ENCODE results near the gene CSTB.

The CSTB gene

DNA sequence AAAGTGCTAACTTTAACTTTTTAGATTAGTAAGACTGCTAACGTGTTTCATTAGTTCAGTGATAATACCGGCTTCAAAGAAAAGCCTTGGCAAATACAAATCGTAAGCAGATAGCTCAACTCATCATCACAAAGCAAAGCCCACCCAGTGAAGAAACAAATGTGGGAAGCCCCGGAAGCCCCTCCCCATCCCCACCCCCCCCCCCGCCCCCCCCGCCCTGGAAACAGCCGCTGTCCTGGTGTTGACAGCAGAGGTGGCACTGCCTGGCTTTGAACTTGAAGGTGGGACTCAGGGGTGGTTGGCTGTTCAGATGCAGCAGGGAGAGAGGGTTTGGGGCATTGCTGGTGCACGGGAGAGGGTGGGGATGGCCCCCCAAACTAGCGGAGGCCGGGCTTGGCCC is 43.0 kb downstream of the CSTB start:
- Histone ChIP-seq H2AFZ (ENCODE audit: low read length) (no peak overlapping the region), H3K27me3 (ENCODE audit: insufficient read depth, low read length, poor library complexity, severe bottlenecking) (no peaks in the 10 kb centered on the region), H3K9me3 (ENCODE audit: insufficient read depth, low read depth, low read length) (no peaks in the 10 kb centered on the region), H3K4me1 (ENCODE audit: insufficient read depth, low read length, poor library complexity, severe bottlenecking) (peaks cover 10% of the 10 kb centered on the region), H3K9ac (ENCODE audit: low read depth, low read length, poor library complexity, severe bottlenecking) (no peak overlapping the region), H3K9me2 (replicated peaks; ENCODE audit: low read depth, low read length) (no peaks in the 10 kb centered on the region), H3K4me3 (ENCODE audit: low read length, poor library complexity, severe bottlenecking) (no peak overlapping the region), H4K20me1 (ENCODE audit: insufficient read depth, low read length, poor library complexity, severe bottlenecking) (peaks cover 8% of the 10 kb centered on the region), H3K4me2 (ENCODE audit: low read depth, low read length, poor library complexity, severe bottlenecking) (no peak overlapping the region), H3K36me3 (ENCODE audit: insufficient read depth, low read length) (peaks cover 14% of the 10 kb centered on the region; the same call in 1 of the 2 replicates), H3K79me2 (ENCODE audit: insufficient read depth, low read length) (peaks cover 35% of the 10 kb centered on the region), H3F3A (ENCODE audit: low read depth) (no peaks in the 10 kb centered on the region)
- TF ChIP-seq EZH2phosphoT487 (IDR thresholded peaks at IDR 0.05; ENCODE audit: borderline replicate concordance) = no peak
- TF ChIP-seq, protein P1, sequence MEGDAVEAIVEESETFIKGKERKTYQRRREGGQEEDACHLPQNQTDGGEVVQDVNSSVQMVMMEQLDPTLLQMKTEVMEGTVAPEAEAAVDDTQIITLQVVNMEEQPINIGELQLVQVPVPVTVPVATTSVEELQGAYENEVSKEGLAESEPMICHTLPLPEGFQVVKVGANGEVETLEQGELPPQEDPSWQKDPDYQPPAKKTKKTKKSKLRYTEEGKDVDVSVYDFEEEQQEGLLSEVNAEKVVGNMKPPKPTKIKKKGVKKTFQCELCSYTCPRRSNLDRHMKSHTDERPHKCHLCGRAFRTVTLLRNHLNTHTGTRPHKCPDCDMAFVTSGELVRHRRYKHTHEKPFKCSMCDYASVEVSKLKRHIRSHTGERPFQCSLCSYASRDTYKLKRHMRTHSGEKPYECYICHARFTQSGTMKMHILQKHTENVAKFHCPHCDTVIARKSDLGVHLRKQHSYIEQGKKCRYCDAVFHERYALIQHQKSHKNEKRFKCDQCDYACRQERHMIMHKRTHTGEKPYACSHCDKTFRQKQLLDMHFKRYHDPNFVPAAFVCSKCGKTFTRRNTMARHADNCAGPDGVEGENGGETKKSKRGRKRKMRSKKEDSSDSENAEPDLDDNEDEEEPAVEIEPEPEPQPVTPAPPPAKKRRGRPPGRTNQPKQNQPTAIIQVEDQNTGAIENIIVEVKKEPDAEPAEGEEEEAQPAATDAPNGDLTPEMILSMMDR (conservative IDR thresholded peaks at IDR 0.05; ENCODE audit: low read length) = no peak

GRCh38 chr21:43731891-43732711 is 44.0 kb downstream of the CSTB start:
- Histone ChIP-seq H4K20me1 (ENCODE audit: insufficient read depth, low read length, poor library complexity, severe bottlenecking) (peaks cover 15% of the 10 kb centered on the region), H3K79me2 (ENCODE audit: insufficient read depth, low read length) (peaks cover 45% of the 10 kb centered on the region)

DNA sequence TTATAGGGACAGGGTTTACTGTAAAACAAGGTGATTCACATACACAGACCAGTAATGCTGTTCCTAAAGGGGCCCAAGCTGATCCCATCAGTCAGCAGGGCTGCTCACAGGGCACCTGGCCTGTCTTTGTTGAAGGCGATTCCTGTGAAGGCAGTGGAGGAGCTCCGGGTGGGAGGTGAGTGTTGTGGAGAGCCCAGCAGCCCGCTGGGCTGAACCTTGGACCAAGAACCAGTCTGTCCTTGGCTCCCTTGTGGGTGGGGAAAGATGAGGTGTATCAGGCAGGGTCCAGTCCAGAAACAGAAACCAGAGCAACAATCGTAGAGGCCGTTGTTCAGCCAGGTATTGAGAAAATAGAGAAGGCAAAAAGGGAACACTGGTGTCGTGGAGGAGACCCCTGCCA is 44.6 kb downstream of the CSTB start:
- H3K4me1 ChIP-seq (ENCODE audit: insufficient read depth, low read length, poor library complexity, severe bottlenecking) = peaks cover 19% of the 10 kb centered on the region
- H4K20me1 ChIP-seq (ENCODE audit: insufficient read depth, low read length, poor library complexity, severe bottlenecking) = peaks cover 15% of the 10 kb centered on the region
- TF ChIP-seq, protein P1 (conservative IDR thresholded peaks at IDR 0.05; ENCODE audit: low read length) = no peak
- TF ChIP-seq EZH2phosphoT487 (IDR thresholded peaks at IDR 0.05; ENCODE audit: borderline replicate concordance) = no peak
- no peaks in the 10 kb centered on the region for H3K27me3 ChIP-seq (ENCODE audit: insufficient read depth, low read length, poor library complexity, severe bottlenecking)
- H3K9me2 ChIP-seq (replicated peaks; ENCODE audit: low read depth, low read length) = no peaks in the 10 kb centered on the region
- no peak overlapping the region for H3K4me3 ChIP-seq (ENCODE audit: low read length, poor library complexity, severe bottlenecking)
- H3K79me2 ChIP-seq (ENCODE audit: insufficient read depth, low read length) = peaks cover 51% of the 10 kb centered on the region
- H2AFZ ChIP-seq (ENCODE audit: low read length) = no peak overlapping the region
- no peak overlapping the region for H3K4me2 ChIP-seq (ENCODE audit: low read depth, low read length, poor library complexity, severe bottlenecking)
- no peak overlapping the region for H3K9ac ChIP-seq (ENCODE audit: low read depth, low read length, poor library complexity, severe bottlenecking)
- no peaks in the 10 kb centered on the region for H3F3A ChIP-seq (ENCODE audit: low read depth)
- H3K36me3 ChIP-seq (ENCODE audit: insufficient read depth, low read length) = peaks cover 10% of the 10 kb centered on the region; the same call in 1 of the 2 replicates
- no peaks in the 10 kb centered on the region for H3K9me3 ChIP-seq (ENCODE audit: insufficient read depth, low read depth, low read length)

More at GRCh38 chr21:43731891-43732711, 44.0 kb downstream of the CSTB start:
- no peak overlapping the region for H3K9ac ChIP-seq (ENCODE audit: low read depth, low read length, poor library complexity, severe bottlenecking)
- no peaks in the 10 kb centered on the region for H3F3A ChIP-seq (ENCODE audit: low read depth)
- H3K9me2 ChIP-seq (replicated peaks; ENCODE audit: low read depth, low read length) = no peaks in the 10 kb centered on the region
- no peaks in the 10 kb centered on the region for H3K27me3 ChIP-seq (ENCODE audit: insufficient read depth, low read length, poor library complexity, severe bottlenecking)
- no peak overlapping the region for H3K4me3 ChIP-seq (ENCODE audit: low read length, poor library complexity, severe bottlenecking)
- peaks cover 19% of the 10 kb centered on the region for H3K4me1 ChIP-seq (ENCODE audit: insufficient read depth, low read length, poor library complexity, severe bottlenecking)
- no peak overlapping the region for H2AFZ ChIP-seq (ENCODE audit: low read length)
- no peaks in the 10 kb centered on the region for H3K9me3 ChIP-seq (ENCODE audit: insufficient read depth, low read depth, low read length)
- peaks cover 13% of the 10 kb centered on the region; the same call in 1 of the 2 replicates for H3K36me3 ChIP-seq (ENCODE audit: insufficient read depth, low read length)
- TF ChIP-seq, protein P1 (conservative IDR thresholded peaks at IDR 0.05; ENCODE audit: low read length) = no peak
- no peak for TF ChIP-seq EZH2phosphoT487 (IDR thresholded peaks at IDR 0.05; ENCODE audit: borderline replicate concordance)
- H3K4me2 ChIP-seq (ENCODE audit: low read depth, low read length, poor library complexity, severe bottlenecking) = no peak overlapping the region

Measured in Loucy (cell line).